K562 (cell line): ENCODE data around the gene ZBTB32. TPM values are rescaled to one million over a fixed set of nuclear protein-coding genes. Genes with fewer than 3 reads are reported as not detected.
A peak's percentile ranks its signal among the peaks of the same experiment; 100 is the strongest.

Experiments used
- ATAC-seq: fragments of 200-7000 bp; cut with Tn5 transposase; 3 replicates; pipeline ENCODE4 v1.9.1; 2020; ENCODE audit warnings: moderate library complexity
- BruUV-seq: library from RNA; stranded (reverse); fragments of 400-500 nt; replicated peaks from 2 replicates; lab custom pipeline; 2021; lab: Mats Ljungman, UMichigan
- CTCF ChIA-PET: fragments of 300-600 bp; formaldehyde crosslinking; extraction: SDS; loops from one replicate; lab custom pipeline; 2021; ENCODE audit warnings: low intra/inter-chr PET ratio; lab: Yijun Ruan, JAX
- POLR2A ChIA-PET: fragments of 300-600, 350-650 bp; sonication (Branson Sonifier 250); formaldehyde crosslinking; extraction: SDS; loops from one replicate; lab custom pipeline; 2021; ENCODE audit warnings: antibody characterized with exemption, inconsistent platforms; lab: Yijun Ruan, JAX
- DNase-seq, 4 experiments: peaks; one replicate each; pipeline versions ENCODE4 v3.0.0 to v3.0.0-alpha.2; 2011 to 2018; ENCODE audit warnings: low spot score in 3 of 4, mixed read lengths in 3 of 4; ENCODE audit errors: extremely low read depth in 1 of 4
- FAIRE-seq: peaks from 2 replicates; lab custom pipeline; 2011; peaks lifted over from hg19 to GRCh38; lab: Jason Lieb, UNC
- H2AFZ ChIP-seq: 2 replicates; pipeline ENCODE4 v1.6.0; 2011; ENCODE audit warnings: low read depth, low read length, control low read depth, inconsistent platforms
- H3K27ac ChIP-seq: fragments of 200-600 bp; 3 replicates; pipeline ENCODE4 v1.8.0; 2011; ENCODE audit warnings: low read depth, mild to moderate bottlenecking, control low read depth, inconsistent platforms, low read length, moderate library complexity, mixed read lengths; ENCODE audit errors: extremely low read depth
- H3K27me3 ChIP-seq, 2 experiments: fragments of 300-600 bp in 1 of 2; 2 replicates in 1 of 2; 3 replicates in 1 of 2; pipeline versions ENCODE4 v1.6.0 to v1.8.0; 2011; ENCODE audit warnings: inconsistent platforms in 2 of 2, low read length in 2 of 2, mild to moderate bottlenecking in 1 of 2, mixed read lengths in 1 of 2, moderate library complexity in 1 of 2; ENCODE audit not compliant: control insufficient read depth in 2 of 2, insufficient read depth in 2 of 2
- H3K36me3 ChIP-seq: fragments of 300-600 bp; 3 replicates; pipeline ENCODE4 v1.8.0; 2011; ENCODE audit warnings: mild to moderate bottlenecking, low read length, inconsistent platforms; ENCODE audit not compliant: control insufficient read depth, insufficient read depth
- H3K4me1 ChIP-seq, 2 experiments: fragments of 200-600 bp in 1 of 2; replicated peaks in 1 of 2; 2 replicates in 1 of 2; 3 replicates in 1 of 2; pipeline versions ENCODE4 v1.5.1 to v1.8.0; 2011; ENCODE audit warnings: inconsistent platforms in 2 of 2, low read length in 2 of 2, mild to moderate bottlenecking in 1 of 2, mixed read lengths in 1 of 2, moderate library complexity in 1 of 2; ENCODE audit not compliant: control insufficient read depth in 2 of 2, insufficient read depth in 2 of 2
- H3K4me2 ChIP-seq: 2 replicates; pipeline ENCODE4 v1.6.1; 2011; ENCODE audit warnings: low read length, control low read depth, inconsistent platforms, mixed read lengths; ENCODE audit not compliant: insufficient read depth
- H3K4me3 ChIP-seq: fragments of 200-600 bp; sonication (generic), shearing (Covaris generic); 2 replicates; pipeline ENCODE4 v1.5.1; 2016; ENCODE audit warnings: control low read depth, inconsistent platforms
- H3K79me2 ChIP-seq: fragments of 200-600 bp; 3 replicates; pipeline ENCODE4 v1.8.0; 2011; ENCODE audit warnings: low read length, inconsistent platforms; ENCODE audit not compliant: control insufficient read depth, insufficient read depth
- H3K9ac ChIP-seq, 2 experiments: 2 replicates each; pipeline versions ENCODE4 v1.6.0 to v1.6.1; 2011; ENCODE audit warnings: low read depth in 2 of 2, low read length in 2 of 2, control low read depth in 1 of 2, inconsistent platforms in 1 of 2, mild to moderate bottlenecking in 1 of 2, mixed read lengths in 1 of 2; ENCODE audit not compliant: insufficient read depth in 1 of 2
- H3K9me1 ChIP-seq: one replicate; pipeline ENCODE4 v1.6.0; 2011; ENCODE audit warnings: inconsistent platforms, mild to moderate bottlenecking, low read length, moderate library complexity; ENCODE audit not compliant: control insufficient read depth, insufficient read depth
- H3K9me3 ChIP-seq: replicated peaks from 2 replicates; pipeline ENCODE4 v1.5.1; 2011; ENCODE audit warnings: low read depth, low read length, inconsistent platforms; ENCODE audit not compliant: control insufficient read depth, insufficient read depth
- H4K20me1 ChIP-seq: replicated peaks from 2 replicates; pipeline ENCODE4 v1.6.1; 2011; ENCODE audit warnings: low read length, inconsistent platforms, mixed read lengths; ENCODE audit not compliant: control insufficient read depth, insufficient read depth
- CEBPB ChIP-seq: fragments of 450-650 bp; IDR thresholded peaks from 2 replicates; pipeline ENCODE4 v1.6.1; 2016; ENCODE audit warnings: missing genetic modification characterization, missing compliant biosample characterization
- CEBPG ChIP-seq, 3 experiments: fragments of 200-800 bp in 1 of 3; sonication (Bioruptor generic) in 1 of 3; sonication (generic) in 1 of 3; formaldehyde crosslinking in 1 of 3; IDR thresholded peaks in 2 of 3; conservative IDR thresholded peaks in 1 of 3; 2 replicates each; pipeline versions ENCODE4 v1.6.1 to v1.8.0; 2016 to 2022; ENCODE audit warnings: missing compliant biosample characterization in 2 of 3, missing genetic modification characterization in 2 of 3, mild to moderate bottlenecking in 1 of 3, missing genetic modification reagents in 1 of 3
- ILF3 ChIP-seq: fragments of 450-650 bp; IDR thresholded peaks from 2 replicates; pipeline ENCODE4 v1.6.1; 2018; ENCODE audit warnings: antibody characterized with exemption, mild to moderate bottlenecking, moderate library complexity, borderline replicate concordance
- WGBS: fragments of 100-300 bp; shearing (Covaris generic); methylation state at CpG from one replicate; pipeline ENCODE4 v1.1.6; 2016; ENCODE audit warnings: low coverage, mixed read lengths; ENCODE audit not compliant: insufficient coverage; ENCODE audit errors: missing lambda C conversion rate; 5-methylcytosine and 5-hydroxymethylcytosine counted together
- in situ Hi-C: fragments of 300-500 bp; cut with MboI; formaldehyde crosslinking; loops from 4 replicates; pipeline ENCODE4 v1.15.0; 2018; ENCODE audit warnings: inconsistent platforms, mixed read lengths
- intact Hi-C: fragments of 100-400 bp; cut with micrococcal nuclease; formaldehyde crosslinking; loops from 2 replicates; pipeline ENCODE4 v1.14.2; 2022
- polyA plus RNA-seq, 8 experiments: library from polyadenylated mRNA; depleted of rRNA in 4 of 8; stranded (reverse) in 5 of 8; unstranded in 3 of 8; fragments of >200 nt; fragmentation: Nextera tagmentation in 2 of 8; fragmentation: Illumina TruSeq in 1 of 8; extraction: Ambion mirVana in 2 of 8; extraction: Trizol in 1 of 8; gene quantifications; 2 replicates each; pipeline versions ENCODE4 v1.2.1 to v1.2.3, GENCODE V29; 2011 to 2014; ENCODE audit warnings: inconsistent platforms in 1 of 8, missing spikeins in 1 of 8
- total RNA-seq, 7 experiments: library from RNA; depleted of rRNA in 6 of 7; stranded (reverse); fragments of >200 nt in 6 of 7; fragmentation: Illumina TruSeq in 2 of 7; extraction: Trizol in 2 of 7; gene quantifications; 2 replicates each; pipeline versions ENCODE4 v1.2.1 to v1.2.3, GENCODE V29; 2011 to 2021; ENCODE audit warnings: low replicate concordance in 1 of 7
- TF ChIP-seq, protein P1 (sequence below), 3 experiments: IDR thresholded peaks in 2 of 3; conservative IDR thresholded peaks in 1 of 3; 2 replicates each; pipeline ENCODE4 v1.5.1; 2011 to 2012; ENCODE audit warnings: low read length in 3 of 3, mild to moderate bottlenecking in 3 of 3, control low read depth in 2 of 3, improper control_type of control experiment in 1 of 3, inconsistent platforms in 1 of 3, low read depth in 1 of 3, mixed read lengths in 1 of 3, moderate library complexity in 1 of 3; ENCODE audit not compliant: insufficient read depth in 2 of 3

ZBTB32 gene
- total and polyA plus RNA-seq, 9 of the 15 experiments (the other 6 are each of a cell fraction or from before 2014, with no cell fraction given) = 0.20 TPM; not detected in 8

DNA sequence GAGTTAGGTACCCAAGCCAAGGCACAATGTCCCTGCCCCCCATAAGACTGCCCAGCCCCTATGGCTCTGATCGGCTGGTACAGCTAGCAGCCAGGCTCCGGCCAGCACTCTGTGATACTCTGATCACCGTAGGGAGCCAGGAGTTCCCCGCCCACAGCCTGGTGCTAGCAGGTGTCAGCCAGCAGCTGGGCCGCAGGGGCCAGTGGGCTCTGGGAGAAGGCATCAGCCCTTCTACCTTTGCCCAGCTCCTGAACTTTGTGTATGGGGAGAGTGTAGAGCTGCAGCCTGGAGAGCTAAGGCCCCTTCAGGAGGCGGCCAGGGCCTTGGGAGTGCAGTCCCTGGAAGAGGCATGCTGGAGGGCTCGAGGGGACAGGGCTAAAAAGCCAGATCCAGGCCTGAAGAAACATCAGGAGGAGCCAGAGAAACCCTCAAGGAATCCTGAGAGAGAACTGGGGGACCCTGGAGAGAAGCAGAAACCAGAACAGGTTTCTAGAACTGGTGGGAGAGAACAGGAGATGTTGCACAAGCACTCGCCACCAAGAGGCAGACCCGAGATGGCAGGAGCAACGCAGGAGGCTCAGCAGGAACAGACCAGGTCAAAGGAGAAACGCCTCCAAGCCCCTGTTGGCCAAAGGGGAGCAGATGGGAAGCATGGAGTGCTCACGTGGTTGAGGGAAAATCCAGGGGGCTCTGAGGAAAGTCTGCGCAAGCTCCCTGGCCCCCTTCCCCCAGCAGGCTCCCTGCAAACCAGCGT is 10.4 kb downstream of the ZBTB32 start:
- Histone ChIP-seq H3K27ac (no peak overlapping the region), H3K9ac (peak overlapping the region in 1 of 2 experiments; percentile 45; a peak in 2 of 4 replicates), H3K9me3 (no peaks in the 10 kb centered on the region), H3K4me2 (no peak overlapping the region), H4K20me1 (0 out of 2 replicates have a peak, but pooled peaks cover 11% of the 10 kb centered on the region), H2AFZ (no peak overlapping the region), H3K4me1 (peaks cover 14 to 52% of the 10 kb centered on the region in 2 experiments), H3K79me2 (peaks cover 18% of the 10 kb centered on the region), H3K27me3 (peaks cover 15 to 45% of the 10 kb centered on the region in 2 experiments), H3K36me3 (peaks cover 5% of the 10 kb centered on the region; the same call in 1 of the 3 replicates), H3K9me1 (no peaks in the 10 kb centered on the region), H3K4me3 (no peak overlapping the region)
- no peak for DNase-seq
- in situ Hi-C loops = no loop called here
- FAIRE-seq = no peak
- BruUV-seq = no TSS peak
- intact Hi-C loops = no loop called here
- ChIA-PET POLR2A (interaction anchor here (0.9 to 1.1 kb wide), 3 partner anchors 9 to 26 kb away, joined by 3 to 5 read pairs (median 4); no protein-coding TSS in a partner anchor), CTCF (interaction anchor here (1.1 kb wide), 1 partner anchor 105 kb away, joined by 6 read pairs; no protein-coding TSS in a partner anchor)
- no peak for ATAC-seq
- WGBS = 44% methylated on average over 13 of the region's 14 CpGs
- peak; percentile 35; the same call in 1 of the 2 replicates for TF ChIP-seq CEBPB
- no peak for TF ChIP-seq ILF3
- peak; percentile 45 for TF ChIP-seq CEBPG (CRISPR knock-in tag; IDR thresholded peaks at IDR 0.05)
- no peak for TF ChIP-seq CEBPG (tag; conservative IDR thresholded peaks at IDR 0.05 in 1 of 2, IDR thresholded peaks at IDR 0.05 in 1 of 2)
- TF ChIP-seq, protein P1, sequence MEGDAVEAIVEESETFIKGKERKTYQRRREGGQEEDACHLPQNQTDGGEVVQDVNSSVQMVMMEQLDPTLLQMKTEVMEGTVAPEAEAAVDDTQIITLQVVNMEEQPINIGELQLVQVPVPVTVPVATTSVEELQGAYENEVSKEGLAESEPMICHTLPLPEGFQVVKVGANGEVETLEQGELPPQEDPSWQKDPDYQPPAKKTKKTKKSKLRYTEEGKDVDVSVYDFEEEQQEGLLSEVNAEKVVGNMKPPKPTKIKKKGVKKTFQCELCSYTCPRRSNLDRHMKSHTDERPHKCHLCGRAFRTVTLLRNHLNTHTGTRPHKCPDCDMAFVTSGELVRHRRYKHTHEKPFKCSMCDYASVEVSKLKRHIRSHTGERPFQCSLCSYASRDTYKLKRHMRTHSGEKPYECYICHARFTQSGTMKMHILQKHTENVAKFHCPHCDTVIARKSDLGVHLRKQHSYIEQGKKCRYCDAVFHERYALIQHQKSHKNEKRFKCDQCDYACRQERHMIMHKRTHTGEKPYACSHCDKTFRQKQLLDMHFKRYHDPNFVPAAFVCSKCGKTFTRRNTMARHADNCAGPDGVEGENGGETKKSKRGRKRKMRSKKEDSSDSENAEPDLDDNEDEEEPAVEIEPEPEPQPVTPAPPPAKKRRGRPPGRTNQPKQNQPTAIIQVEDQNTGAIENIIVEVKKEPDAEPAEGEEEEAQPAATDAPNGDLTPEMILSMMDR (IDR thresholded peaks at IDR 0.05 in 2 of 3, conservative IDR thresholded peaks at IDR 0.05 in 1 of 3; ENCODE audit: insufficient read depth in 2 of 3, low read depth in 1 of 3, low read length in 3 of 3) = peak in 2 of 3 experiments; percentile 11 to 31; a peak in 2 of 6 replicates
